ENCODE data around the gene FOXL3. TPM values are rescaled to one million over a fixed set of nuclear protein-coding genes. Genes with fewer than 3 reads are reported as not detected.

The FOXL3 gene
- total RNA-seq, 1 donor from 2014 or later, result not detected

GRCh38 chr7:315516-316265, 25.7 kb downstream of the FOXL3 start:
- H3K4me1 Mint-ChIP-seq, result no peaks in the 10 kb centered on the region
- ChIA-PET POLR2A (no interaction called here), CTCF (no interaction called here)
- H3K36me3 Mint-ChIP-seq (ENCODE audit: low read depth), result no peaks in the 10 kb centered on the region
- intact Hi-C loops (cut with micrococcal nuclease), result no loop called here
- TF ChIP-seq, protein P1, sequence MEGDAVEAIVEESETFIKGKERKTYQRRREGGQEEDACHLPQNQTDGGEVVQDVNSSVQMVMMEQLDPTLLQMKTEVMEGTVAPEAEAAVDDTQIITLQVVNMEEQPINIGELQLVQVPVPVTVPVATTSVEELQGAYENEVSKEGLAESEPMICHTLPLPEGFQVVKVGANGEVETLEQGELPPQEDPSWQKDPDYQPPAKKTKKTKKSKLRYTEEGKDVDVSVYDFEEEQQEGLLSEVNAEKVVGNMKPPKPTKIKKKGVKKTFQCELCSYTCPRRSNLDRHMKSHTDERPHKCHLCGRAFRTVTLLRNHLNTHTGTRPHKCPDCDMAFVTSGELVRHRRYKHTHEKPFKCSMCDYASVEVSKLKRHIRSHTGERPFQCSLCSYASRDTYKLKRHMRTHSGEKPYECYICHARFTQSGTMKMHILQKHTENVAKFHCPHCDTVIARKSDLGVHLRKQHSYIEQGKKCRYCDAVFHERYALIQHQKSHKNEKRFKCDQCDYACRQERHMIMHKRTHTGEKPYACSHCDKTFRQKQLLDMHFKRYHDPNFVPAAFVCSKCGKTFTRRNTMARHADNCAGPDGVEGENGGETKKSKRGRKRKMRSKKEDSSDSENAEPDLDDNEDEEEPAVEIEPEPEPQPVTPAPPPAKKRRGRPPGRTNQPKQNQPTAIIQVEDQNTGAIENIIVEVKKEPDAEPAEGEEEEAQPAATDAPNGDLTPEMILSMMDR (IDR thresholded peaks at IDR 0.05), result no peak
- ATAC-seq (ENCODE audit: low read depth) (no peak), DNase-seq (no peak)
- H3K4me3 Mint-ChIP-seq, result no peak overlapping the region
- H3K9me3 Mint-ChIP-seq, result peaks cover 4% of the 10 kb centered on the region
- H3K27me3 Mint-ChIP-seq, result peaks cover 41% of the 10 kb centered on the region
- no peak overlapping the region for H3K27ac Mint-ChIP-seq

GRCh38 chr7:317643-318405, 27.9 kb downstream of the FOXL3 start:
- DNase-seq (no peak), ATAC-seq (ENCODE audit: low read depth) (no peak)
- Mint-ChIP-seq H3K36me3 (ENCODE audit: low read depth) (no peaks in the 10 kb centered on the region), H3K4me3 (no peak overlapping the region), H3K9me3 (peaks cover 4% of the 10 kb centered on the region), H3K27me3 (peaks cover 40% of the 10 kb centered on the region), H3K4me1 (peaks cover 2% of the 10 kb centered on the region), H3K27ac (no peak overlapping the region)
- ChIA-PET CTCF (no interaction called here), POLR2A (no interaction called here)
- TF ChIP-seq, protein P1 (IDR thresholded peaks at IDR 0.05), result no peak
- intact Hi-C loops (cut with micrococcal nuclease), result no loop called here

DNA sequence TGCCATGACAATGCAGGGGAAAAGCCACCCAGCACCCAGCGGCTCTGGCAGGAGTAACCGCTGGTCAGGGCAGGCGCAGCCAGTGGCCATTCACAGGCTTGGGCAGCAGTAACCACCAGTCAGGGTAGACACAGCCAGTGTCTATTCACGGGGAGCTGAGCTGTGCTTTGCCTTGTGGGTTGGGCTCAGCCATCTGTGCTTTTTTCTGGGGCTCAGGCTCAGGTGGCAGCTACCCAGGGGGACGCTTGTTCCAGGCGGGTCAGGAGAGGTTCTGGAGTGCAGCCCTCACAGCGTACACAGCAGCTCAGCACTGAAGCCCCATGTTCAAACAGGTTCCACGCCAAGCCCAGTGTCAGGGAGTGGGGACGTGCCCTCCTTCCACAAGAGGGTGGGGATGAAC, 28.5 kb downstream of the FOXL3 start:
- no peak overlapping the region for H3K27ac Mint-ChIP-seq
- intact Hi-C loops (cut with micrococcal nuclease), result no loop called here

GRCh38 chr7:318878-319661, 29.1 kb downstream of the FOXL3 start:
- Mint-ChIP-seq H3K27ac (no peak overlapping the region), H3K4me1 (peaks cover 2% of the 10 kb centered on the region), H3K36me3 (ENCODE audit: low read depth) (no peaks in the 10 kb centered on the region), H3K4me3 (no peak overlapping the region), H3K27me3 (peaks cover 42% of the 10 kb centered on the region), H3K9me3 (peaks cover 4% of the 10 kb centered on the region)
- ChIA-PET CTCF (interaction anchor here (0.5 kb wide), 1 partner anchor 452 kb away, joined by 3 read pairs; no protein-coding TSS in a partner anchor), POLR2A (no interaction called here)
- TF ChIP-seq, protein P1 (IDR thresholded peaks at IDR 0.05), result no peak
- no peak for DNase-seq
- no peak for ATAC-seq (ENCODE audit: low read depth)
- intact Hi-C loops (cut with micrococcal nuclease), result no loop called here

More for the DNA sequence above, 28.5 kb downstream of the FOXL3 start:
- TF ChIP-seq, protein P1 (IDR thresholded peaks at IDR 0.05), result no peak
- DNase-seq (no peak), ATAC-seq (ENCODE audit: low read depth) (no peak)
- Mint-ChIP-seq H3K4me3 (no peak overlapping the region), H3K36me3 (ENCODE audit: low read depth) (no peaks in the 10 kb centered on the region), H3K4me1 (peaks cover 2% of the 10 kb centered on the region), H3K27me3 (peaks cover 41% of the 10 kb centered on the region), H3K9me3 (peaks cover 4% of the 10 kb centered on the region)
- ChIA-PET CTCF (no interaction called here), POLR2A (no interaction called here)
